Transverse colon (tissue), 4 donors: ENCODE results near the gene PARVA.

Experiments used
- POLR2A ChIP-seq: fragments of 450-650 bp; IDR thresholded peaks from one replicate; pipeline ENCODE4 v1.6.1; 2016; ENCODE audit warnings: antibody characterized with exemption, mild to moderate bottlenecking, moderate library complexity
- POLR2AphosphoS5 ChIP-seq, 3 donors: sonication (generic); formaldehyde crosslinking; IDR thresholded peaks; one replicate each; pipeline ENCODE4 v1.6.1; 2016; ENCODE audit warnings: antibody characterized with exemption in 3 of 3
- TF ChIP-seq, protein P1 (sequence below), 5 experiments: fragments of 200-600 bp in 3 of 5; fragments of 450-650 bp in 2 of 5; sonication (generic) in 3 of 5; IDR thresholded peaks; 1 replicate in 2 of 5; 2 replicates in 3 of 5; pipeline ENCODE4 v1.5.1; 2016 to 2017; ENCODE audit warnings: antibody characterized with exemption in 5 of 5, inconsistent platforms in 3 of 5, mild to moderate bottlenecking in 2 of 5, moderate library complexity in 1 of 5

GRCh38 chr11:12538889-12539421 lies 161.6 kb downstream of the PARVA start:
- TF ChIP-seq, protein P1, sequence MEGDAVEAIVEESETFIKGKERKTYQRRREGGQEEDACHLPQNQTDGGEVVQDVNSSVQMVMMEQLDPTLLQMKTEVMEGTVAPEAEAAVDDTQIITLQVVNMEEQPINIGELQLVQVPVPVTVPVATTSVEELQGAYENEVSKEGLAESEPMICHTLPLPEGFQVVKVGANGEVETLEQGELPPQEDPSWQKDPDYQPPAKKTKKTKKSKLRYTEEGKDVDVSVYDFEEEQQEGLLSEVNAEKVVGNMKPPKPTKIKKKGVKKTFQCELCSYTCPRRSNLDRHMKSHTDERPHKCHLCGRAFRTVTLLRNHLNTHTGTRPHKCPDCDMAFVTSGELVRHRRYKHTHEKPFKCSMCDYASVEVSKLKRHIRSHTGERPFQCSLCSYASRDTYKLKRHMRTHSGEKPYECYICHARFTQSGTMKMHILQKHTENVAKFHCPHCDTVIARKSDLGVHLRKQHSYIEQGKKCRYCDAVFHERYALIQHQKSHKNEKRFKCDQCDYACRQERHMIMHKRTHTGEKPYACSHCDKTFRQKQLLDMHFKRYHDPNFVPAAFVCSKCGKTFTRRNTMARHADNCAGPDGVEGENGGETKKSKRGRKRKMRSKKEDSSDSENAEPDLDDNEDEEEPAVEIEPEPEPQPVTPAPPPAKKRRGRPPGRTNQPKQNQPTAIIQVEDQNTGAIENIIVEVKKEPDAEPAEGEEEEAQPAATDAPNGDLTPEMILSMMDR (IDR thresholded peaks at IDR 0.05), result no peak
- TF ChIP-seq POLR2A, result no peak
- no peak for TF ChIP-seq POLR2AphosphoS5 (IDR thresholded peaks at IDR 0.05)
